ENCODE measurements around the gene LMOD1. TPM values are rescaled to one million over a fixed set of nuclear protein-coding genes. Genes with fewer than 3 reads are reported as not detected.
A peak's percentile ranks its signal among the peaks of the same experiment; 100 is the strongest.

LMOD1 gene
- total RNA-seq (2014; rRNA removed; shearing (Covaris generic)), result 0.42 and 0.48 TPM in 2 replicates

GRCh38 chr1:201946224-201946908 is at the start of gene LMOD1:
Gene LMOD1 (minus strand): TSS chr1:201946548. CDS start chr1:201946340, 208 bp downstream.
- H3K36me3 ChIP-seq (replicated peaks; ENCODE audit: control insufficient read depth, insufficient read depth, low read length), result no peaks in the 10 kb centered on the region
- H3K4me3 ChIP-seq (ENCODE audit: insufficient read depth, low read depth, low read length), result peak within 1 kb of the TSS; percentile 45
- H3K27me3 ChIP-seq (ENCODE audit: control insufficient read depth, insufficient read depth, low read length), result peaks cover 24% of the 10 kb centered on the region
- DNase-seq, result peak; percentile 89

GRCh38 chr1:201990427-201990826 is 44.1 kb upstream of the LMOD1 start:
- H3K4me3 ChIP-seq (ENCODE audit: insufficient read depth, low read depth, low read length), result no peak overlapping the region
- no peaks in the 10 kb centered on the region for H3K27me3 ChIP-seq (ENCODE audit: control insufficient read depth, insufficient read depth, low read length)
- H3K36me3 ChIP-seq (replicated peaks; ENCODE audit: control insufficient read depth, insufficient read depth, low read length), result peaks cover 18% of the 10 kb centered on the region
- no peak for DNase-seq

- Histone ChIP-seq H3K4me3 (ENCODE audit: insufficient read depth, low read depth, low read length) (no peak overlapping the region), H3K27me3 (ENCODE audit: control insufficient read depth, insufficient read depth, low read length) (no peaks in the 10 kb centered on the region), H3K36me3 (replicated peaks; ENCODE audit: control insufficient read depth, insufficient read depth, low read length) (peaks cover 16% of the 10 kb centered on the region)
- no peak for DNase-seq
Measured at GRCh38 chr1:201989354-201990128, 43.2 kb upstream of the LMOD1 start.

GRCh38 chr1:201988601-201989000 is 42.3 kb upstream of the LMOD1 start:
- Histone ChIP-seq H3K36me3 (replicated peaks; ENCODE audit: control insufficient read depth, insufficient read depth, low read length) (peaks cover 14% of the 10 kb centered on the region), H3K27me3 (ENCODE audit: control insufficient read depth, insufficient read depth, low read length) (no peaks in the 10 kb centered on the region), H3K4me3 (ENCODE audit: insufficient read depth, low read depth, low read length) (no peak overlapping the region)
- DNase-seq, result no peak

- Histone ChIP-seq H3K36me3 (replicated peaks; ENCODE audit: control insufficient read depth, insufficient read depth, low read length) (peaks cover 6% of the 10 kb centered on the region), H3K4me3 (ENCODE audit: insufficient read depth, low read depth, low read length) (no peak overlapping the region), H3K27me3 (ENCODE audit: control insufficient read depth, insufficient read depth, low read length) (no peaks in the 10 kb centered on the region; the same call in 1 of the 2 replicates)
- no peak for DNase-seq
Measured at GRCh38 chr1:201985355-201985754, 39.0 kb upstream of the LMOD1 start.

GRCh38 chr1:201984446-201984845 is 38.1 kb upstream of the LMOD1 start:
- H3K4me3 ChIP-seq (ENCODE audit: insufficient read depth, low read depth, low read length), result no peak overlapping the region

GRCh38 chr1:201983380-201983805 is 37.0 kb upstream of the LMOD1 start:
- H3K36me3 ChIP-seq (replicated peaks; ENCODE audit: control insufficient read depth, insufficient read depth, low read length), result no peaks in the 10 kb centered on the region
- peak overlapping the region; percentile 98 for H3K4me3 ChIP-seq (ENCODE audit: insufficient read depth, low read depth, low read length)

More at GRCh38 chr1:201984446-201984845, 38.1 kb upstream of the LMOD1 start:
- peaks cover 4% of the 10 kb centered on the region for H3K36me3 ChIP-seq (replicated peaks; ENCODE audit: control insufficient read depth, insufficient read depth, low read length)
- H3K27me3 ChIP-seq (ENCODE audit: control insufficient read depth, insufficient read depth, low read length), result no peaks in the 10 kb centered on the region; the same call in 1 of the 2 replicates
- no peak for DNase-seq

GRCh38 chr1:201982623-201983379 is 36.5 kb upstream of the LMOD1 start, which contains the start of gene RNPEP:
Gene RNPEP (plus strand): TSS chr1:201982648. CDS start chr1:201982667, 19 bp downstream.
- Histone ChIP-seq H3K36me3 (replicated peaks; ENCODE audit: control insufficient read depth, insufficient read depth, low read length) (no peaks in the 10 kb centered on the region), H3K27me3 (ENCODE audit: control insufficient read depth, insufficient read depth, low read length) (no peaks in the 10 kb centered on the region; the same call in 1 of the 2 replicates), H3K4me3 (ENCODE audit: insufficient read depth, low read depth, low read length) (peak within 1 kb of the TSS; percentile 98)
- DNase-seq, result peak; percentile 86

More at GRCh38 chr1:201983380-201983805, 37.0 kb upstream of the LMOD1 start:
- H3K27me3 ChIP-seq (ENCODE audit: control insufficient read depth, insufficient read depth, low read length), result no peaks in the 10 kb centered on the region; the same call in 1 of the 2 replicates
- no peak for DNase-seq

GRCh38 chr1:201982082-201982622 is 35.8 kb upstream of the LMOD1 start:
- H3K4me3 ChIP-seq (ENCODE audit: insufficient read depth, low read depth, low read length), result peak overlapping the region; percentile 98
- H3K27me3 ChIP-seq (ENCODE audit: control insufficient read depth, insufficient read depth, low read length), result no peaks in the 10 kb centered on the region; the same call in 1 of the 2 replicates
- DNase-seq, result peak; percentile 96
- no peaks in the 10 kb centered on the region for H3K36me3 ChIP-seq (replicated peaks; ENCODE audit: control insufficient read depth, insufficient read depth, low read length)

- no peak for DNase-seq
- Histone ChIP-seq H3K4me3 (ENCODE audit: insufficient read depth, low read depth, low read length) (no peak overlapping the region), H3K36me3 (replicated peaks; ENCODE audit: control insufficient read depth, insufficient read depth, low read length) (peaks cover 9% of the 10 kb centered on the region), H3K27me3 (ENCODE audit: control insufficient read depth, insufficient read depth, low read length) (no peaks in the 10 kb centered on the region)
Measured at GRCh38 chr1:201970334-201971159, 24.2 kb upstream of the LMOD1 start.

GRCh38 chr1:201968202-201968925 is 22.0 kb upstream of the LMOD1 start:
- Histone ChIP-seq H3K36me3 (replicated peaks; ENCODE audit: control insufficient read depth, insufficient read depth, low read length) (peaks cover 17% of the 10 kb centered on the region), H3K4me3 (ENCODE audit: insufficient read depth, low read depth, low read length) (no peak overlapping the region), H3K27me3 (ENCODE audit: control insufficient read depth, insufficient read depth, low read length) (no peaks in the 10 kb centered on the region)
- no peak for DNase-seq

GRCh38 chr1:201966171-201966570 is 19.8 kb upstream of the LMOD1 start:
- Histone ChIP-seq H3K36me3 (replicated peaks; ENCODE audit: control insufficient read depth, insufficient read depth, low read length) (peaks cover 23% of the 10 kb centered on the region), H3K27me3 (ENCODE audit: control insufficient read depth, insufficient read depth, low read length) (no peaks in the 10 kb centered on the region), H3K4me3 (ENCODE audit: insufficient read depth, low read depth, low read length) (no peak overlapping the region)
- no peak for DNase-seq

GRCh38 chr1:201964261-201964660 is 17.9 kb upstream of the LMOD1 start:
- Histone ChIP-seq H3K27me3 (ENCODE audit: control insufficient read depth, insufficient read depth, low read length) (no peaks in the 10 kb centered on the region), H3K36me3 (replicated peaks; ENCODE audit: control insufficient read depth, insufficient read depth, low read length) (peaks cover 17% of the 10 kb centered on the region), H3K4me3 (ENCODE audit: insufficient read depth, low read depth, low read length) (no peak overlapping the region)
- DNase-seq, result no peak

All from H7 (cell line).